LoVo (cell line): Measurements from ENCODE around the gene LMX1B.
A peak's percentile ranks its signal among the peaks of the same experiment; 100 is the strongest.
"Not testable (repeated sequence)": the region's sequence is repeated elsewhere in the genome, so short reads cannot be mapped to it uniquely, and the experiment has no call there.

Experiments used
- DNase-seq: peaks from one replicate; pipeline ENCODE4 v3.0.0-alpha.2; 2016; ENCODE audit warnings: low spot score

The LMX1B gene

DNA sequence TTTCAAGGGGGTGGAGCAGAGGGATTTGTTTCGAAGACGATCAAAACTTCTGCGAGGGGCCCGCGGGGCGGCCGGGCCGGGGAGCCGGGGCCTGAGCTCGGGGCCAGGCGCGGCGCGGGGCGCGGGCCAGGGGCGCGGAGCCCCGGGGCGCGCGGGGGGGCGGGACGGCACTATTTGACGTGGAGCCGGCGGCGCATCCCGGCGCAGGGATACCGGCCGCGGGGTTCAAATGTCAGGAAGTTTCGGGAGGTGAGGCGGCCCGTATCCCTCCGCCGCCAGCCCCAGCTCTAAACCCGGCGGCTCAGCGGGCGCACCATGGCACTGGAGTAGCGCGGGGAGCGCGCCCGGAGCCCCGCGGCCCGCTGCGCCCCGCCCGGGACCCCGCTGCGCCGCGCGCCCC, at the start of gene LMX1B:
Gene LMX1B, plus strand, starts transcription at position 278 of the 400 bp plus-strand sequence. CDS start 522 bp downstream, outside the sequence.
- no peak for DNase-seq

GRCh38 chr9:126564128-126564527, 49.6 kb upstream of the LMX1B start:
- DNase-seq, result no peak

DNA sequence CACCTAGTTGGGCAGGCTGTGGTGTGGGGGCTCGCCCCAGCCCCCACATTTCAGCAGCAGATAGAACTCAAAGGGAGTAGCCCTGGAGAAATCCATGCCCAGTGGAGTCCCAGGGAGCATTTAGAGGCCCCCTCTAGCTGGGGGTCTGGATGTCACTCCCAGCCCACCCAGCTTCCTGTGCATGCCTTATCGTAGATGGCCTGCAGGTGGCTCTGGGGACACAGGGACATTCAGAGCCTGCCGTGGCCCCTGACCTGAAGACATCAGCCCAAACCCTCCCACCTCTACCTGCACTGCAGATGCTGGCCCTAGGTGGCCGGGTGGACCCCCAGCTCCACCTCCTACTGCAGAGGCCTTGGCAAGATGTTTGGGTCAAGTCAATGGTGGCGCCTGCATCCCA, 49.0 kb upstream of the LMX1B start:
- no peak for DNase-seq

GRCh38 chr9:126565336-126566128, 48.2 kb upstream of the LMX1B start:
- DNase-seq, result no peak

DNA sequence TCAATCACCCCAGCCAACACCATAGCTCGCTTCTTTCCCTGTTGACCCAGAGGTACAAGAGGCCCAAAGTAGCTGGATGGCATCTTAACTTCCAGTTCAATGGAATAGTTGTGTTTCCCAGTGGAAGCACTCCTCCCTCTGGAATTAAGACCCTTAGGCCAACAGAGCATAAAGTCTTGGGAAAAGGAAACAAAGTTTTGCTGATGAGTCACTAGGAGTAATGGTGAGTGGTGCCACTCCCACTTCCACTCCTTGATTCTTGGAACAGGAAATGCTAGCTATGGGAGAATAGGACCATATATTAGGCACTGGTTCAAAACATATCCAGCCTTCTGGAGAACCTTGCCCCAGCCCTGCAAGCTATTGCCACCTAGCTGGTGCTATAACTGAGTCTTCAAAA, 44.7 kb upstream of the LMX1B start:
- DNase-seq, result peak; percentile 65

DNA sequence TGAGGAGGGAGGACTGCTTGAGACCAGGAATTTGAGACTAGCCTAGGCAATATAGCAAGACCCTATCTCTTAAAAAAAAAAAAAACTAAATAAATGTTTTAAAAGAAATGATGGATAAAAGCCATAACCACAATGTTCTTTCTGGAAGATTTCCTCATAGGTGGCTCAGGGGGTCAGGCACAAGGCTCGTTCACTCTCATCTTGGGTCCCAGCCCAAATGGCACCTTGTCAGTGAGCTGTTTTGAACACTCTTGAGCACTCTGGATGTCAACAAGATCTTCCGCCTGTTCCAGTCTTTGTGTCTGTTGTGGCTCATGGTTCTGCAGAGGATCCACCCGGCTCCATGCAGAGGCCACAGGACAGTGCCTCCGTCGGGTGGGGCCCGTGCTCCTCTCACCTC, 35.7 kb upstream of the LMX1B start:
- no peak for DNase-seq

DNA sequence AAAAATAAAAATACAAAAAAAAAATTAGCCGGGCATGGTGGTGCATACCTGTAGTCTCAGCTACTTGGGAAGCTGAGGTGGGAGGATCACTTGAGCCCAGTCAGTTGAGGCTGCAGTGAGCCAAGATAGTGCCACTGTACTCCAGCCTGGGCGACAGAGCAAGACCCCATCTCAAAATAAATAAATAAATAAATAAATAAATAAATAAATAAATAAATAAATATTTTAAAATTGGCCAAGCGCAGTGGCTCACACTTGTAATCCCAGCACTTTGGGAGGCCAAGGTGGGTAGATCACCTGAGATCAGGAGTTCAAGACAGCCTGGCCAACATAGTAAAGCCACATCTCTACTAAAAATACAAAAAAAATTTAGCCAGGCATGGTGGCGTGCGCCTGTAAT, 33.4 kb upstream of the LMX1B start:
- not testable (repeated sequence) for DNase-seq

- no peak for DNase-seq
Observed at GRCh38 chr9:126581893-126582292, 31.8 kb upstream of the LMX1B start.

GRCh38 chr9:126582427-126582826, 31.3 kb upstream of the LMX1B start:
- DNase-seq, result no peak

DNA sequence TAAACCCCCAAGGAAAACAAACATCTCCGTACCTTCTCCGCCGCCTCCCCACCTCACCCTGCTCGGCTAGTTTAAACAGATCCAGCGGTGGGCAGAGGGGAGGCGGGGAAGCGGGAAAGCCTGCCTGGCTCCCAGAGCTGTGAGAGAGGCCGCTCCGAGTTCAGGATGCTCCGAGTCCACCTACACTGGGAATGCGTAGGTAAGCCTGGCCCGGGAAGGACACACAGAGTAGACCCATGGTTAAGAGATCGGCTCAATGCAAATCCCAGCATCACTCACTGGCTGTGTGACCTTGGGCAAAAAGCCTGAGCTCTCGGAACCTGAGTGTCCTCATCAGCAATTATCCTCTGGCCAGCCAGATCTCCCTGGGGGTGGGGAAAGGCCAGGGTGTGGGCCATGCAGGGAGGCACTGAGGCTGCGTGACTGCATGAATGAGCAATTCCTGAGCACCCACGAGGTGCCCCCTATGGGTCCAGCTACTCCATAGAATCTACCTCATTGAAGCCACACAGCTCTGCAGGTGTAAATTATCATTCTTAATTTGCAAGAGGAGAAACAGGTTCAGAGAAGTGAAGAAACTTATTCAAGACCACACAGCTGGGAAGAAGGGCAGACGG, 30.5 kb upstream of the LMX1B start:
- no peak for DNase-seq

- no peak for DNase-seq
Observed at GRCh38 chr9:126584611-126585010, 29.1 kb upstream of the LMX1B start.

DNA sequence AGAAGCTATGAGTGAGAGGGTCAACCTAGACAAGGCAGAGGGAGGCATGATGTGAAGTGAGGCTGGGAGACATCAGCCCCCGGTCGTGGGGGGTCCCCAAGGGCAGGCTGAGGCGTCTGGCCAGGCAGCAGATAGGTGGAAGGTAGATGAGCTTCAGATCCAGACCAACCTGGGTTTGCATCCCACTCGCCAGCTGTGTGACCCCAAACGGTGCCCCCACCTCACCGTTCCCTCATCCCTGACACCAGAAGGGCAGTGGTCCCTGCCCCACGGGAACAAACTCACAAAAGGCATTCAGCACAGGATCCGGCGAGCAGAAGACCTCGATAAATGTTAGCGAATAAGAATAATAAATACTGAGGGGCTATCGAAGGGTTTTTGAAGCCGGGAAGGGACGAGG, 27.5 kb upstream of the LMX1B start:
- DNase-seq, result no peak

GRCh38 chr9:126587187-126588185, 26.2 kb upstream of the LMX1B start:
- DNase-seq, result no peak

DNA sequence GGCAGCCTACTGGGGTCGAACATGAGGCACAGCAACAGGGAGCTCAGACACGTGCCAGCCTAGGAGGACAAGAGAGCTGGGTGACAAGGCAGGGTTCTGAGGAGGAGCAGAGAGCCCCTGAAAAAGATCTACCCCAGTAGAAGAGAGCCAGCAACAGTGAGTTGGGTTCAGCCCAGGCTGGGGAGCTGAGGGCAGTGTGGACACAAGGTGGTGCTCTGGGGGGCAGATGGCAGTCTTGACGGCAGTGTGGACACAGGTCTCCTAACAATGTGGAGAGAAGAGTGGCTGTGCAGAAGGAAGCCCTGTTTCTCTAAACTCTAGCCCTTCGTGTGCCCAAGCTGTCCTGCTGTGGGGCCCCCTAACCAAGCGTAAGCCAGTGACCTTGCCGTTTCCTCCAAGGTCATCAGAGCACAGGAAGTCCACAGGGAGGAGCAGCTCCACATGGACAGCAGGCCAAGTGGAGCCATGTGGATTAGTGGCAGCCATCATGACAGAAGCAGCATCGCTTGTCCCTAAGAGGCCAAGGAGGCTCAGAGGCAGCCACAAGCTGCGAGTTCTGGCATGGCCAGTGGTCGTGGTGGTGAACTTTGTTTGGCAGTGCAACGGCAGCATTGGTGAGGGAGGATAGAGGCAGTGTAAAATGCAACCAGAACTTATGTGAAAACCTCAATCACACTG, 25.1 kb upstream of the LMX1B start:
- DNase-seq, result no peak

DNA sequence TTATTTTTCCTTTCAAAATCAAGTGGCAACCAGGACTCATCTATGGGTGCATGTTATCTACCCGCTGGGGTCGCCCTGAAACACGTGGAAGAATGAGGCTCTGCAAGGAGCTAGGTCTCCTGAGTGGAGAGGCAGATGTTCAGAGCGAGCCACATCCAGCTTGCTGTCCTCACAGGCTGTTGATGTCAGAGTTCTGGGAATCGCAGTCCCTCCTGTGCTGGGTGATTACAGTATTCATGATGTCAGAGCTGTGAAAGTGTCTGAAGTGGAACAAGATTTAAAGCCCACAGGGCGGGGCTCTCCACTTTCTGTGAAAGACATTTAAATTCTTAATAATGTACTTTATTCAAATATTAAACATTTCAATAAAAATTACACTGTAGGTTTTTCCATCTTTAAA, 24.4 kb upstream of the LMX1B start:
- DNase-seq, result no peak

DNA sequence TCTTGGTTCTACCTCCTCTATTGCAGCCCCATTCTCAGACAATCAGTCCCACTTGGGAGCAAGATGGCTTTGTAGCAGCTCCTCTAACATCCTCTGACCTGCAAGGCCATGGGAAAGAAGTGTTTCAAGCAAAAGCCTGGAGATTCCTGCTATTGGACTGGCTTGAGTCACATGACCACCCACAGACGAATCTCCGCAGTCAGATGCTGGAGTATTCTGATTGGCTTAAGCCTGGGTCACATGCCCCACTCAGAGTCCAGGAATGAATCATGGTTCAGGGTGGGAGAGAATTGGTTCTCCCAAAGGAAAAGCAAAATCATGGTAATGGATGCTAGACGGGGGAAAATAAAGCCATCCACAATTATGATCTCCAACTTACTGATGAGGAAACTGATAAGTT, 22.6 kb upstream of the LMX1B start:
- DNase-seq, result no peak

DNA sequence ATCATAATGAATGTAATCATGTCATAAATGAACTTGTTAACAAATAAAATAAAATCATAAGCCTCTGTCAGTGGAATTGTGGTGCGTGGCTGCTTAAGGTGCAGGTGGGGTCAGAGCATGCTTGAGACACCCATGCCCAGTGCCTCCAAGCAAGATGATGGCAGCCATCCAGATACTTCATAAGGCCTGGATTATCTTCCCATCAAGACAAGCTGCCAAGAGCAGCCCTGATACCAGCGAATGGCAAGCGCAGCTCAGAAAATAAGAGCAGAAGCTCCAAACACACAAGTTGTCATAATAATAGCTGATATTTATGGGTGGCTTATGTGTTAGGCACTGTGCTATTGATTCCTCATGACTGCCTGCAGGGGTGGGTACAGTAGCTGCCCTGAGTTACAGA, 21.8 kb upstream of the LMX1B start:
- DNase-seq, result no peak

DNA sequence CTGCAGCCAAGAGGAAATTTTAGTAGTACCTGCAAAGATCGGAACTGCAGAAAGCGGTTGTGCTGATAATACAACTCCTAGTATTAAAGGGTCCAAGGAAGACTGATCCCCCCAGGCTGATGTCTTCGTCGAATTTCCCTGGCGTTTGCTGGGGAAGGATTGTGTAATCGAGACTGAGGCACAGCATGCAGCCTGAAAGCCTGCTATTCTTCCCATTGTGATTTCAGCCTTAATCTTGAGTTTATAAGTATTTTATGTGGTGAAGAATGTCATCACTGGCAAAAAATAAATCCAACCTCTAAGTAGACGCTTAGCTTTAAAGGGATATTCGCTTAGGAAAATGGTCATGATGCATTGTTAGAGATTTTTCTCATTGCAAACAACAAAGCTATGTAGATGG, 21.3 kb upstream of the LMX1B start:
- no peak for DNase-seq

DNA sequence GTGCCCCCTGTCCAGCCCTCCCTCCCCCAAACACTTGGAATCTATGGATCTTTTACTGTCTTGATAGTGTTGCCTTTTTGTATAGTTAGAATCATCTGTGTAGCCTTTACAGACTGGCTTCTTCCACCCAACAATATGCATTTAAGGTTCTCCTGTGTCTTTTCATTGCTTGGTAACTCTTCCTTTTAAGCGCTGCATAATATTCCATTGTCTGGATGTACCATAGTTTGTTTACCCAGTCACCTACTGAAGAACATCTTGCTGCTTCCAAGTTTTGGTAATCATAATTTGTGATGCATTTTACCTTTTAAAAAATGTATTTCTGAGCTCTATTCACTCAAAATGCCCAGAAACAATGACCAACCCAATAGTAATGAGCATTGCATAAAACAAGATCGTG, 17.7 kb upstream of the LMX1B start:
- no peak for DNase-seq

DNA sequence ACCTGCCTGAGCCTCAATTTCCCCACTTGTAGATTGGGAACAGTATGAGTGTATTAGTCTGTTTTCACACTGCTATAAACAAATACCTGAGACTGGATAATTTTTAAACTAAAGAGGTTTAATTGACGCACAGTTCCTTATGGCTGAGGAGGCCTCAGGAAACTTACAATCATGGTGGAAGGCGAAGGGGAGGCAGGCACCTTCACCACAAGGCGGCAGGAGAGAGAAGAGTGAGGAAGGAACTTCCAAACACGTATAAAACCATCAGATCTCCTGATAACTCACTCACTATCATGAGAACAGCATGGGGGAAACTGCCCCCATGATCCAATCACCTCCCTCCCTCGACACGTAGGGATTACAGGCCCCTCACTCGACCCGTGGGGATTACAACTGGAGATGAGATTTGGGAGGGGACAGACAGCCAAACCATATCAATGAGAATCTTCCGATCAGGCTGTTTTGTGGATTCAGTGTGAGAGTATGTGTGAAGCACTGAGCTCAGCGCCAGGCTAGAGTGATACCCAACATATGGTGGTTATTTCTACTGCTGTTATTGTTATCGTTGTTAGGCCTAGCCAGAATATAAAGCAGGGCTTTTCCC, 14.6 kb upstream of the LMX1B start:
- DNase-seq, result no peak
